Posterior vena cava (tissue), 2 donors: ENCODE measurements around the gene OR5AK2. TPM values are rescaled to one million over a fixed set of nuclear protein-coding genes. Genes with fewer than 3 reads are reported as not detected.
"Not testable (repeated sequence)": the region's sequence is repeated elsewhere in the genome, so short reads cannot be mapped to it uniquely, and the experiment has no call there.

Source experiments
- DNase-seq: peaks from one replicate; pipeline ENCODE4 v3.0.0-alpha.2; 2020; ENCODE audit warnings: low spot score
- intact Hi-C, 2 donors: fragments of 100-400 bp; cut with DNase I; formaldehyde crosslinking; loops; one replicate each; pipeline versions ENCODE4 v1.14.1 to v1.14.2; 2022 to 2023
- long read RNA-seq, 2 donors: library from polyadenylated mRNA; unstranded; transcript quantifications; one replicate each; pipeline ENCODE4 v2.0.0, GENCODE V29; 2020 to 2021
- total RNA-seq, 2 donors: library from RNA; stranded (reverse); fragmentation: NEBNext Ultra II Directional; extraction: Animal tissue kit (Norgen Biotek cat#: 25700); gene quantifications; one replicate each; pipeline ENCODE4 v1.2.1, GENCODE V29; 2021
- donor health status: DM: yes; HTN: yes; CAD: no.
- donor health status: DM: yes; HTN: yes; CAD: no.

Gene OR5AK2, protein sequence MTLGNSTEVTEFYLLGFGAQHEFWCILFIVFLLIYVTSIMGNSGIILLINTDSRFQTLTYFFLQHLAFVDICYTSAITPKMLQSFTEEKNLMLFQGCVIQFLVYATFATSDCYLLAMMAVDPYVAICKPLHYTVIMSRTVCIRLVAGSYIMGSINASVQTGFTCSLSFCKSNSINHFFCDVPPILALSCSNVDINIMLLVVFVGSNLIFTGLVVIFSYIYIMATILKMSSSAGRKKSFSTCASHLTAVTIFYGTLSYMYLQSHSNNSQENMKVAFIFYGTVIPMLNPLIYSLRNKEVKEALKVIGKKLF
- not detected for total RNA-seq
- long read RNA-seq, donor 1 = 0 reads
- long read RNA-seq, donor 2 = 0 reads

DNA sequence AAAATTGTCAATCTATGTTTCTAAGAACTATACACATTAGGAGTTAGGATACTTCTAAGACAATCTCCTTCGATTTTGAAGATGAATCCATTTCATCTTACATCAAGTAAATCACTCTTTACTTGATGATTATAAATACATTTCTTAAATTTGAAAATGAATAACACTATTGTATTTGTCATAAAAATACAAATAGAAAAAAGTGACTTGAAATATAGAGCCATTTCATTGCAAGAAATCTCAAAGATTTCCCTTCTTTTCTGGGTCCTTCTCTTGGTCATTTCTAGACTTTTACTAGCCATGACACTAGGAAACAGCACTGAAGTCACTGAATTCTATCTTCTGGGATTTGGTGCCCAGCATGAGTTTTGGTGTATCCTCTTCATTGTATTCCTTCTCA, at the start of gene OR5AK2:
Gene OR5AK2 (plus strand): TSS at position 301 of the 400 bp plus-strand sequence. CDS start 0 bp downstream, at position 301.
- intact Hi-C loops = no loop called here
- no peak for DNase-seq

DNA sequence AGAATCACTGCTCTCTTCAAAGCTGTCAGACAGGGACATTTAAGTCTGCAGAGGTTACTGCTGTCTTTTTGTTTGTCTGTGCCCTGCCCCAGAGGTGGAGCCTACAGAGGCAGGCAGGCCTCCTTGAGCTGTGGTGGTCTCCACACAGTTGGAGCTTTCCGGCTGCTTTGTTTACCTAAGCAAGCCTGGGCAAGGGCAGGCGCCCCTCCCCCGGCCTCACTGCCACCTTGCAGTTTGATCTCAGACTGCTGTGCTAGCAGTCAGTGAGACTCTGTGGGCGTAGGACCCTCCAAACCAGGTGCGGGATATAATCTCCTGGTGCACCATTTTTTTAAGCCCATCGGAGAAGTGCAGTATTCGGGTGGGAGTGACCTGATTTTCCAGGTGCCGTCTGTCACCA, 43.2 kb upstream of the OR5AK2 start:
- intact Hi-C loops, DNase-seq: not testable (repeated sequence)

DNA sequence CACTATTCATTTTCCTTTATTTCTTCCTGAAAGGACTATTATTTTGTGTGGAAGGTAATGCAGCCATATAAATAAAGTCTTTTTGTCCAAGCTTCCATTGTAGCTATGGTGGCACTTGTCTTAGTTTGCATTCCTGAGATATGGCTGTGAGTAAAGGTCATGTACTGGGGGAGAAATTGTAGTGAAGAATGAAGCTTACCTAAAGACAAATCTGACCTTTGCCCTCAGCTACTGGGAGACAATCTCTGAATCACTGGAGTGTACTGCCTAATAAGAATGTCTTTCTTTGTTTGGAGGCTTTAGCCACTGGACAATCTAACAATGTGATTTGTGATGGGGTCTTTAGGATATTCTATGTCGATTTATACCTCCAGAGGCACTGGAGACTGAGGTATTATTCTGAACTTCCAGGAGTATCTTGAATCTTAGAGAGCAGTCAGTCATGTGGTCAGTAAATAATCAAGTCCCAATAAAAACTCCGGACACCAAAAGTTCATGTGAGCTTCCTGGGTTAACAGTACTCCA, 39.7 kb upstream of the OR5AK2 start:
- DNase-seq = no peak
- intact Hi-C loops = no loop called here

DNA sequence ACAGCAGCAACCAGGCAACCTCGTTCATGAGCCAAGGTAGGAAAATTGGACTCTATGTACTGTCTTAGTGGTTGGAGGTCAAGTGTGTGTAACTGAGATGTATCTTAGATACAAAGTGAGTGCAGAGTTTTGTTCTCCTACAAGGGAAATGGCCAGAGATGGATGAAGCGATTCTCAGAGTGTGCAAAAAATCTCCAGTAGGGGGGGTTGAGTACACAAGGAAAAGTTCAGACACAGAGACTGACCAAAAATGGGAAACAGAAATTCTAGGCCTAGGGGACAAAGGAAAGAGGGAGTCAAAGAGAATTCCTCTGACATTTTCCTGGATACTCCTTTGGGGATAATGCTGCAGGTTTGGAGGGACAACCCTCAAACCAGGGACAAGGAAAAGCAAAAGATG, 38.2 kb upstream of the OR5AK2 start:
- no peak for DNase-seq
- intact Hi-C loops = no loop called here

DNA sequence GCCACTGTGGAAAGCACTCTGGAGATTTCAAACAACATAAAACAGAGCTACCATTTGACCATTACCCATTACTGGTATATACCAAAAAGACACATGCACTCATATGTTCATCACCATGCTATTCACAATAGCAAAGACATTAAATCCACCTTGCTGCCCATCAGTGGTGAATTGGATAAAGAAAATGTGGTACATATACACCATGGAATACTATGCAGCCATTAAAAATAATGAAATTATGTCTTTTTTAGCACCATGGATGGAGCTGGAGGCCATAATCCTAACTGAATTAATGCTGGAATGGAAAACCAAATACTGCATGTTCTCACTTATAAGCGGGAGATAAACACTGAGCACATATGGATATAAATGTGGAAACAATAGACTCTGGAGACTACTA, 34.8 kb upstream of the OR5AK2 start:
- intact Hi-C loops, DNase-seq: not testable (repeated sequence)

DNA sequence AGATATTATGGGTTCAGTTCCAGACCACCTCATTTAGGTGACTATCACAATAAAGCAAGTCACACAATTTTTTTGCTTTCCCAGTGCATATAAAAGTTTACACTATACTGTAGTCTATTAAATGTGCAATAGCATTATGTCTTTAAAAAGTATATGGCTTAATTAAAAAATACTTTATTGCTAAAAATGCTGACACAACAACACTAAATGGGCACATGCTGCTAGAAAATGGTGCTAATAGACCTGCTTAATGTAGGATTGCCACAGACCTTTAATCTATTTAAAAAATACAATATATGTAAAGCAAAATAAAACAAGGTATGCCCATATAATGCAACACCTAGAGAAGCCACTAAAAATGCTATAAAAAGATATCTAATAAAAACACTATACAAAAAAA, 27.1 kb upstream of the OR5AK2 start:
- intact Hi-C loops = no loop called here

DNA sequence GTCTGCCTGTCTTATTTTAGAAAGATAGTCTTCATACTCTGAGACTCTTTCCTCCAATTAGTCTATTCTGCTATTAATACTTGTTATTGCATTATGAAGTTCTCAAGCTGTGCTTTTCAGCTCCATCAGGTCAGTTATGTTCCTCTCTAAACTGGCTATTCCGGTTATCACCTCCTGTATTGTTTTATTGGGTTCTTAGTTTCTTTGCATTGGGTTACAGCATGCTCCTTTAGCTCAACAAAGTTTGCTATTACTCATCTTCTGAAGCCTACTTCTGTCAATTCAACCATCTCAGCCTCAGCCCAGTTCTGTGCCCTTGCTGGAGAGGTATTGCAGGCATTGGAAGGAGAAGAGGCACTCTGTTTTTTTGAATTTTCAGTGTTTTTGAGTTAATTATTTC, 21.0 kb upstream of the OR5AK2 start:
- DNase-seq = no peak
- intact Hi-C loops = no loop called here

More for the DNA sequence above, 27.1 kb upstream of the OR5AK2 start:
- no peak for DNase-seq

DNA sequence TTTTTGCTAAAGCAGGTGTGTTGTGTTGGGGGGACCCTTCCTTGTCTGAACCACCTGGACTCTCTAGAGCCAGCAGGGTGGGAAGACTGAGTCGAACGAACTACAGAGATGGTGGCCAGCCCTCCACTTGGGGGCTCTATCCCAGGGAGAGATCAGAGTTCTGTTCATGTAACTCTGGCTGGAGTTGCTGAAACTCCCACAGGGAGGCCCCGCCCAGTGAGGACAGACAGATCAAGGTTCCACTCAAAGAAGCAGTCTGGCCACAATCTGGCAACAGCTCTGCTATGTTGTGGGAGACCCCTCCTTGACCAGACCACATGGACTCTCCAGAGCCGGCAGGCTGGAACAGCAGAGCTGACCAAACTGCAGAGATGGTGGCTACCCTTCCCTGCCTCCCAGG, 20.2 kb upstream of the OR5AK2 start:
- no peak for DNase-seq

DNA sequence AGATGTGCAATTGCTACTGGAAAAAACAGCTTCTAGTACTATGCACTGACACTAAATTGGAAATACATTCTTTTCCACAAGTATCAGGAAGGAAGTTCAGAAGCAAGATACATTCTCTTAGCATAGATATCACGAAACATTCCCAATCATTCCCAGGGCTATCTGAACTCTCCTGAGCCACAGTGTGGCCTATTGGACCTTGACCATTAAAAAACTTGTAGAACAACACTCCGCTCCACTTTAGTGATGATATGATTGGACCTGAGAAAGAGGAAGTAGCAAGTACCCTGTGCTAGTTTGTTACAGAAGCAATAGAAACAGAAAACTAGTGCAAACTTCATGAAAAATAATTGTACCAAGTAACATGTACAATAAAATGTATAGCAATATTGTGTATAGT, 11.4 kb upstream of the OR5AK2 start:
- DNase-seq = no peak
- intact Hi-C loops = no loop called here

More for the DNA sequence above, 20.2 kb upstream of the OR5AK2 start:
- intact Hi-C loops = no loop called here

DNA sequence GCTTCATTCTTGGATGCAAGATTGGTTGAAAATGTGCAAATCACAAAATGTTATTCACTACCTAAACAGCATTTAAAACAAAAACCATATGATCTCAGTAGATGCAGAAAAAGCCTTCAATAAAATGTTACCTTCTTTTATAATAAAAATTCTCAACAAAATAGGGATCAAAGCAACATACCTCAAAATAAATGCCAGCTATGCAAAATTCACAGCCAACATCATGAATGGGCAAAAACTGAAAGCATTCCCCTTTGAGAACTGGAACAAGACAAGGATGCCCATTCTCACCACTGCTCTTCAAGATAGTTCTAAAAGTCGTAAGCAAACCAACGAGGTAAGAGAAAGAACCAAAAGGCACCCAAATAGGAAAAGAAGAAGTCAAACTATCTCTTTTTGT, 2.0 kb downstream of the OR5AK2 start:
- intact Hi-C loops = no loop called here
- DNase-seq = no peak

DNA sequence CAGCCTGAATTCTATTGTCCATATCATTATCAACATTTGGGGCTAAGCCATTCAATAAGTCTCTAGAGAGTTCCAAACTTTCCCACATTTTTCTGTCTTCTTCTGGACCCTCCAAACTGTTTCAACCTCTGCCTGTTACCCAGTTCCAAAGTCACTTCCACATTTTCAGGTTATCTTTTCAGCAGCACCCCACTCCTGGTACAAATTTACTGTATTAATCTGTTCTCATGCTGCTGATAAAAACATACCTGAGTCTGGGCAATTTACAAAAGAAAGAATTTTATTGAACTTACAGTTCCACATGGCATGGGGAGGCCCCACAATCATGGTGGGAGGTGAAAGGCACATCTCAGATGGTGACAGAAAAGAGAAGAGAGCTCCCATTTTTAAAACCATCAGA, 5.8 kb downstream of the OR5AK2 start:
- intact Hi-C loops = no loop called here
- DNase-seq = no peak

DNA sequence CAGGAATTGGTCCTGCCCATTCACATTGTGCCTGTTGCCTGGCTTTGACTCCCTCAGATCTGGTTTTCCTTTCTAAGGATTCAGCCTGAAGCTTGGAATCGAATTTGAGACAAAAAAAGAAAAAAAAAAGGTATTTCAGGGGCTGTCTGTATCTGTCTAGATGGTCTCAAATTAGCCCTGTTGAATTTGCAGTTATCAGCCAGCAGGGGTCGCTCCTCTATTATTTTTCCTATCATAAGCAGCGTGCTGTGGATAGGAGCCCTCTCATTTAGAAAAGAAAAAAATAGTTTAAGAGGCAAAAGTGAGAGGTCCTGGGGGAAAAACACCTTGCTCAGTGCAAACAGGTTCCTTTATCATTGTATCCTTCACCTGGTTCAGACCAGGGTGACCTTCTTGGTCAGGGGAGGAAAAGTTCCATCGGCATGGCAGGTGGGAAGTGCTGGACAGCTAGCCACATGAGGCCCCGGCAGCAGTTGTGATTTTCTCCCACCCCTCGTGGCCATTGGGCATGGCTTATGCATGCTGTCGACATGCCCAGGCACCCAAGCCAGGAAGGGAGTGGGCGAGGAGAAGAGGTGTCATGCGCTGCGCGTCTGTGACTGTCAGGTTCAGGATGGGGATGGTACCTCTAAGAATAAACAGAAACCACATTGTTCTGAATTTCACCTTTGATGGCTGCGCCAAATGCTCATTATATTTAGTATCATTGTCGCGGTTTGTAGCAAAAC, 13.1 kb downstream of the OR5AK2 start:
- intact Hi-C loops = no loop called here
- no peak for DNase-seq

DNA sequence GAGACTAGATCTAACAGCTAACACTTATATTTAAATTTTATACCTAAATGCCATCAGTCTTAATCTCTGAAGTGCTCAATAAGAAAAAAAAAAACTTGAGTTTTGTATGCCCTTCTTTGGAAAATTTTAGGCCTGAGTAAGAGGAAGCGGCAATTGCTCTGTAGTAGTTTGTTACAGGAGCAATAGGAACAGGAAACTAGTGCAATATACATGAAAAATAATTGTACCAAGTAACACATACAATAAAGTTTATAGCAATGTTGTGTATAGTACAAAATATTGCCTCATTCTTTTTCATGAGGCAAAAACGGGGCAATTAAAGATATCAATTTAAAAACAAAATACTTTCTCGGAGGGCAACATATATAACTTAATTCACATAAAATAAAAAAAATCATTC, 19.7 kb downstream of the OR5AK2 start:
- no peak for DNase-seq
- intact Hi-C loops = no loop called here

DNA sequence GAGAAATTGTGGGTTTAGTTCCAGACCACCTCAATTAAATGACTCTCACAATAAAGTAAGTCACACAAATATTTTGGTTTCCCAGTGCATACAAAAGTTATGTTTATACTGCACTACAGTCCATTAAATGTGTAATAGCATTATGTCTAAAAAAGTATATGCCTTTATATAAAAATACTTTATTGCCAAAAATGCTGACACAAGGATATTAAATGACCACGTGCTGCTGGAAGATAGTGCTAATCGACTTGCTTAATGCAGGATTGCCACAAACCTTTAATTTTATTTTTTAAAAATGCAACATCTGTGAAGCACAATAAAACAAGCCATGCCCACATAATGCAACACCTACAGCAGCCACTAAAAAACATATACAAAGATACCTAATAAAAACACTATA, 27.0 kb downstream of the OR5AK2 start:
- intact Hi-C loops = no loop called here
- no peak for DNase-seq

DNA sequence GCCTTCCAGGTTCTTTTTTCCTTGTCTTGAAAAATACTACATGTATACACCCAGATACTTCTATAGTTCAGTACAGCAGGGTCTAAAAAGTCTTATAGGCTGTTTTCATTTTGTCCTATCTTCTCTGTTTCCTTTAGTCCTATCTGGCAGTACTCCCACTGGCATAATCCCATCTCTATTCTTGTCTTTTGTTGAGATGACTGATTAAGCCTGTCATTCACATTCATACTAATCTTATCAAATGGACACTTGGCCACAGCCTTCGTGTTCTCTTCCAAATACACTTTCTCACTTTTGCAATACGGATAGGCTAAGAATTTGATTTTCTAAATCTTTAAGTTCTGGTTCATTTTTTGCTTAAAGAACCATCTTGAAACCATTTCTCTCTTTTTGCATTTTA, 42.8 kb downstream of the OR5AK2 start:
- intact Hi-C loops = no loop called here
- no peak for DNase-seq

Other genes with a start within 250 kb of the OR5AK2 start
- not detected for gene OR9G4, start 240.2 kb upstream of the OR5AK2 start, total RNA-seq
- gene LRRC55, start 193.0 kb downstream of the OR5AK2 start, total RNA-seq = not detected
- gene APLNR, start 248.3 kb downstream of the OR5AK2 start, total RNA-seq = 10 to 100 TPM; 14.6 to 20.8 TPM